GOT3 (cell line): ENCODE results near the gene UNKL.

Experiments used
- DNase-seq: peaks from one replicate; lab custom pipeline; 2025; ENCODE audit warnings: mixed read lengths; lab: John Stamatoyannopoulos, UW

The UNKL gene

DNA sequence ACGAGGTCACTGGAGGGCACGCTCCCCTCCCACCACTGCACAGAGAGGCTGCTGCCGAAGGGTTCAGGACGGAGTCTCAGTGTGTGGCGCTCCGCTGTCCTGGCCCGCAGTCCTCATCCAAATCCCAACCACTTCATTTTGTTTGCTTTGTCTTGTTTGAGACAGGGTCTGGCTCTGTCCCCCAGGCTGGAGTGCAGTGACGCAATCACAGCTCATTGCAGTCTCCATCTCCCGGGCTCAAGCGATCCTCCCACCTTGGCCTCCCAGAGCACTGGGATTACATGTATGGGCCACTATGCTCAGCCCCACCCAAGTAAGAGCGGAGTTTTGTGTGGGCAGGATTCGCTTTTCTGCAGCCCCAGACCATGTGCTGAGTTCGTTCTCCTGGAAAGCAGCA, 12.7 kb downstream of the UNKL start:
- no peak for DNase-seq

DNA sequence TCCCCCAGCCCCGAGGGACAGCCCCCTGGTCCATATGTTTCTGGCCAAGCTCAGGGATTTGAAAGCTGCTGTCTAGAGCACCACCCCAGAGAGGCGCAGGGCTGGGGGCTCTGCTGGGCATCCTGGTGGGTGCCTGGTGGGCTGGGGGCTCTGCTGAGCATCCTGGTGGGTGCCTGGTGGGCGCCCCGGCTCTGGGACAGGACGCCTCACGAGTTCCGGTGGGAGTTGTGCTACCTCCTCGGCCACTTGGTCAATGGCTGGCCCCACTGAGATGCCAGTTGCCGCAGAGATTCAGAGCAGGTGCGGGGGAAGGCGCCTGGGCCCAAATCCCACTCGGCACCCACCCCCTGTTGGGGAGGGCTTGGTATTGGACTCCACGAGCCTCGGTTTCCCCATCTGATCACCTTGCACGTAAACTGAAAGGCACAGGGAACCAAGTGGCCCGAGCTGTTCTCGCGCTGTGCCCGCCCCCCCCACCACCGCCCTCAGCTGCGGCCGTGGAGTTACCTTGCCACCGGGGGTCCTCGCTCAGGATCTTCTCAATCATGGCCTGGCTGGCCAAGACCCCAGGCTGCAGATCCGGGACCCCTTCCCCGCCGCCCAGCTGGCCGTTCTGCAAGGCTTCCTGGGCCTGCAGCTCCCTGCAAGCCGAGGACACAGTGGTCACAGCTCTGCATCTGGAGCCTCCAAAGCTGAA, 13.3 kb downstream of the UNKL start:
- DNase-seq: no peak

DNA sequence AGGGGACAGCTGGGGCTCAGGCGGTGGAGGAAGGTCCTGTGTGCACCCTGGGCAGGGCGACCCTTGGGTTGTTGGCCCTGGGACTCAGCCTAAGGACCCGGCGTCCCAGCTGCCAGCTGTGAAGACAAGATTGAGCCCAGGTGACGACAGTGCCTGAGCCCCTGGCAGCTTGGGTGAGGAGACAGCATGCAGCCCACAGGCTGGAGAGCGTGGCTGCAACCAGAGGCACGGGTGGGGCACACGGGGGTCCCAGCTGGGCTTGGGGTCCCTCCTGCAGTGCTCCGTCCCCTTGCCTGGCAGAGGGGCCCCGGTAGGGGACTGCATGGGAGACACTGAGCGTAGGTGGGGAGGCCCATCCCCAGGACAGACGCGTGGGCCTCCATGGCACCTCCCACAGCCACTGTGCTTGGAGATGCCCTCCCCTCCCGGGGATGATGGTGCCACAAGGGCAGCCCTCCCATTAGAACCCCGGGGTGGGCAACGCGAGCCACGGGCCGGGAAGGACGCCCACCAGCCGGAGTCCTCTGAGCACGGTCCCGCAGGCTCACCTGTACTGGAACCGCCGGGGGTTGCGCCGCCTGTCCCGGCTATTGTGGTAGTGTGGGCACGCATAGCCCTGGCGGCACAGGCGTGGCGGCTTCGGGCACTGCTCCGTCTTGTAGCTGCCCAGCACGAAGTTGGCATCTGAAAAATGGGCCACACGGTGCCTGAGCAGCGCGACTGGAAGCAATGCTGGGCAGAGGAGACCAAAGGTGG, 15.5 kb downstream of the UNKL start:
- no peak for DNase-seq

DNA sequence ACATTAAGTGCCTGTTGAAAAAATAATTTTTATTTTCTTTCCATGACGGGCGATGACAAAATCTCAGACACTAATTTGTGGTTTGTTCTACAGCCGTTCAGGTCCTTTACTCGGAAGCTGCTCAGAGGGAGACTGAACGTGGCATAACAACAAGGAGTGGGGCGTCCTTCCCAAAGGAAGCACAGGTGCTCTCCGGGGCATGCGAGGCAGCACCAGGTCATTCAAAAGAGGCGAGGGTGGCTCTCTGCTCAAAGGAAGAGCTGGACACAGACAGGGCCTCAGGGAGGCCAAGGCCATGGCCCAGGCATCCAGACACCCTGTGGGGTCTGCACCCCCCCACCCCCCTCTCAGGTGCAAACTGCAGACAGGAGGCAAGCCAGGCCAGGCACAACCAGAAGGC, 16.2 kb downstream of the UNKL start:
- DNase-seq: no peak

DNA sequence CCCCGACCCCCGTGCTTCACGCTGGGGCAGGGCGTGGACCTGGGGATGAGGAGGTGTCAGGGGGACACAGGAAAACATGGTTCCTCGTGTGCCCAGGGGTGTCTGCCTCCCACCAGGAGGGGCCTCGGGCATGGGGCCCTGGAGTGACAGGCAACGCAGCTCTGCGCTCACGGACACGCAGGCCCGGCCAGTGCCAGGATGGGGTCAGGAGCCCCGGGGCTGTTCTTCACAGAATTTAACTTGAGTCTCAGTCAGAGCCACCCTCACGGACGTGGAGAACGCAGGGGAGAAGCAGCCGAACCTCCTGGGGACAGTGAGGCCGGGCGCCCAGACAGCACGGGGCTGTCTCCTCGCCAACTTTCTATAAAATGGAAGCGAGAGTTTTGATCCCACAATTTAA, 16.7 kb downstream of the UNKL start:
- DNase-seq: no peak

DNA sequence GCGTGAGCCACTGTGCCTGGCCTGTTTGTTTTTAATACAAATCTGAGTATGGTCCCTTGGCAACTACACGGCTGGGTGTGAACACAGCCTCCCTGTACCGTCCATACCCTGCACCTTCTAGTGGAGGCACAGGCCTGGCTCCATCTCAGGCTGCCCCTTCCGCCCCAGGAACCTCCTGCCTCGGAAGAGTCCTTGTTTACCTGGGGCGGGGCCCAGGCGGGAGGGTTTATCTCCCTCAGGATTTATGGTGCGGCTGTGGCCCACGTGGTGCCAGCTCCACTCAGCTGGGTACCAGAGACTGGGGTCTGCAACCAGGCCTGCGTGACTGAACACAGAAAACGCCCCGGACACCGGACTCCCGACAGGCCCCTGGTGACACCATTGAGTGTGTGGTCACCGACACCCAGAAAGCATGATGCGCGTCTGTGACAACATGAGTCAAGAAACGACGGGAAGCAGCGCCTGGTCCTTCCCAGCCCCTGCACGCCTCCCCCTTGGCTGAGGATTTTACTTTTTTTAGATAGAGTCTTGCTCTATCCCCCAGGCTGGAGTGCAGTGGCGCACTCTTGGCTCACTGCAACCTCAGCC, 19.0 kb downstream of the UNKL start:
- no peak for DNase-seq

DNA sequence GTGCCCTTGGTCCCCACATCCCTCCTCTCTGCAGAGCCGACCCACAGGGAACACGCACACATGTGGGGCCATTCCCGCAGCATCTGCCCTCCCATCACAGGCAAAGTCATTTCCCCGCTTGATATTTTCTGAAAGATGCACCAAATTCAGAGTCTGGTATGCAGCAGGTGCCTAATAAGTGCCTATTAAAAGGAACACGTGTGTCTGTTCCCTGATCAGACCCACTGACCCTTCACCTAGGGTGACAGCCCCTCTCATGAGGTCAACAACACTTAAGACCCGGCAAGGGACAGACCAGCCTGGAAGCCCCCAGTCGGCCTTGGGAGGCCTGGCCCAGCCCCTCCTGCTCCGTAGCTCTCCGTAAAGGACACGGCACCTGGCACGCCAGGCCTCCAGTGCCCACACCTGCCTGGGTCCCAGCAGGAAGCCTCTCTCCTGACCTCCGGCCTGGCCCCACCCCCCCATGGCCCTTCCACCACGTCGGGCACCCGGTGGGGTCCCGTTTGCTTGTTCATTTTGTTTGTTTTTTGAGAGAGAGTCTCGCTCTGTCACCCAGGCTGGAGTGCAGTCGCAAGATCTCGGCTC, 20.0 kb downstream of the UNKL start:
- DNase-seq: no peak

DNA sequence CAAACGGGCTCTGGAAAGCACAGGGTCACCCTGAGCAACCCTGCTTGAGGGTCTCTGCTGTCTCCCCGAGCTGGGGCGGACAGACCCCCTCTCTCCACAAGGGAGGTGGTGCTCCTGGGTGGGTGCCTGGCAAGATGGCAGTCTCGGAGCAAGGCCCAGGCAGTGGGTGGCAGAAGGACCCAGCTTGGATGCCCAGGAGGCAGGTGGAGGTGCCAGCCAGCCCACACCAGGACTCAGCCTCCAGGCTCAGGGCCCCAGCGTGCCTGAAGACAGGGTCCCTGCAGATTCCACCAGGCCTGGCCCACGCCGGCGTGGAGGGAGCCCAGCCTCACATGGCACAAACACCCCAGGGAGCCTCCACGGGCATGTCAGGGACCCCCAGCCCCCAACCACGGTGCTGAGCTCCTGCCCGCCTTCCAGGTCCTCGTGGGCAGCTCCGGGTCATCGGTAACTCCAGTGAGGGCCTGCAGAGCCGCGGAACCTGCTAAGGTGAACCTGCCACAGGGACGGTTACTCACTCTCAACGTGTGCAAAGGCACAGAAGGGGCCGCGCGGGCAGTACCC, 20.8 kb downstream of the UNKL start:
- no peak for DNase-seq

DNA sequence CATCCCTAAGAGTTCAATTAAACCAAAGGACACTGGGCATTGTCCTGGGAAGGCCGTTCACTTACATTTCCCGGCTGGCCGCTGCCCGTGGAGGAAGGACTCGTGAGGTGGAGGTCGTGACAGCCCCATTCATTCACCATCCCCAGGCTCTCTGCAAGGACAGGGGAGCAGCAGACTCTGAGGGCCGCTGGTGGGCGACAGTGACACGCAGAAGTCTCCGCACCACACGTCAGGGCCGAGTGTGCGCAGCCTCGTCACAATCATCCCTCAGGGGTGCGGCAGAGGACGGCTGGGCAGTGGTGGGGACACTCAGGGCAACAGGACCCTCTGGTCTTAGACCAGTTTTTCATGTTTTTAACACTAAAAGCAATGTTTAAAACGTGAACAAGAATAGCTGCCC, 21.7 kb downstream of the UNKL start:
- no peak for DNase-seq

DNA sequence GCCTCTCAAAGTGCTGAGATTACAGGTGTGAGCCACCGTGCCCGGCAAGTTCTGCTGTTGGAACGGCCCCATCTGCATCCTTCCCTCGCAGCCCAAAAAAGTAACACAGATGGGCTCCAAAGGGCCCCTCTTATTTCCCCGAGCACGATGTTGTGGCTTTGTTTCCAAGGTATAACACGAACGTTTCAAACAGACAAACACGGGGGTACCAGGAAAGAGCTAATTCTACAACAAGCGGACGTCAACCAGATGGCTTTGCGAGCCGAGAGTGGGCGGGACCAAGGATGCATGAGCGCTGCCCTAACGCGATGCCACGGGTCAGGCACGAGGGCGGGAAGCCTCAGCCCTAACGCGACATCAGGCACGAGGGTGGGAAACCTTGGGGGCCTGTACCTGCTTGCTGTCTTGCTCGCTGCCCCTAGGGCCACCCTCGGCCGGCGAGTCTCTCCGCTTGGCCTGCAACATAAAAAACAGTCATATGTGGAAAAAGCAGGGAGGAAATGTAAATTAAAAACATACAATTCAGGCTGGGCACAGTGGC, 24.2 kb downstream of the UNKL start:
- no peak for DNase-seq

DNA sequence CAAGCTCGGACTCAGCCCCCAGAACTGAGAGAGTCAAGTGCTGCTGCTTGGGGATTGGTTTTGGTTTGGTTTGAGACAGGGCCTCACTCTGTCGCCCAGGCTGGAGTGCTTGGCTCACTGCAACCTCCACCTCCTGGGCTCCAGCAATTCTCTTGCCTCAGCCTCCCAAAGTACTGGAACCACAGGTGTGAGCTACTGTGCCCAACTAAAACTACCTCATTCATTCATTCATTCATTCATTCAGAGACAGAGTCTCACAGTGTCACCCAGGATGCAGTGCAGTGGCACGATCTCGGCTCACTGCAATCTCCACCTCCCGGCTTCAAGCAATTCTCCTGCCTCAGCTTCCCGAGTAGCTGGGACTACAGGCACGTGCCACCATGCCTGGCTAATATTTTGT, 24.7 kb downstream of the UNKL start:
- DNase-seq: no peak

DNA sequence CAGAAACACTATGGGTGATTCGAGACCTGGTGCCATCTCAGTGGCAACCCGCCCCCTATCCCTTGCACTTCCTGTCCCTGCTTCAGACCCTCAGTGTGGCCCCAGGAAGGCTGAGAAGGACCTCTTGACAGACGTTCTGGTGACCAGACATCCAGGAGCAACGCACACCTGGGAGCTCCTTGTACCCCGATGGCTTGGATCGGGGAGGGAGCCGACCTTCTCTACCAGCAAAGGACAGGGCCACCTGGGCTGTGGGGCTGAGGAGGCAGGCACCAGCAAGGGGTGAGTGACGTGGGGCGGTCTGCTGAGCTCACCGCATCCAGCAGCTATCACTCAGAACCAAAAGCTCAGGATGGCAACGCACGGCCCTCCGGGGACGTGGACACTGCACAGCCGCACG, 27.2 kb downstream of the UNKL start:
- DNase-seq: no peak

DNA sequence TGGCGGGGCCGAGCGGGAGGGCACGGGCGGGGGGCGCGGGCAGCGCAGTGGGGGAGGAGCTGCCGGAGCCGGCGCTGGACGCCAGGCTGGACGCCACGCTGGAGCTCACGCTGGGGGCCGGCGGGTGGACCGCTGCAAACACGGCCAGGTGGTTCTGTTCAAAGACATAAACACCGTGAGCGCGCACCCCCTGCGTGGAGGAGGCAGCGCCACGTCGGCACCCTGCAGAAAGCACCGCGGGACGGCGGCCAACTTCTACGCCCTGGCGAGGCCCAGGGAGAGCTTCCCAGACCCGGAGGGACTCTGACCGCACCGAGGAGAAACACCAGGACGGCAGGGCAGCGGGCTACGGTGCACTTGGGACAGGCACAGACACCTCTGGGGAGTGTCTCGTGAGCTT, 29.3 kb downstream of the UNKL start:
- DNase-seq: no peak

DNA sequence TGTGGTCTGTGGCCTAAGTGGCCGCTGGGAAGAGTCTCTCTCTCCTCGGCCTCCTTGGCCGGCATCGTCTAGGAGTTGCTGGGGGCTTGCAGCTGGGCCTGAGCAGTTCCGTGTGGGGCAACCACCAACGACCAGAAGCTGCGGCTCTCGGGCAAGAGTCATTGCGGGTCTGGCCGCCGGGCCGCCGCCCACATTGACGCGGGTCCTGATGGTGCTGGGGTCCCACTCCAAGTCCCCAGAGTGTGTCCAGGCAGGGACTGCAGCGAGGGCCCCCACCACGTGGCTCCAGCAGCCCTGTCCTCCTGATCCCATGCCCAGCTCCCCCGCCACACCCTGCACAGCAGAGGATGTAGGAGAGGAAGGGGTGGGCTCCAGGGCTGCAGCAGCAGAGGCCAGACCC, 30.9 kb downstream of the UNKL start:
- DNase-seq: no peak

DNA sequence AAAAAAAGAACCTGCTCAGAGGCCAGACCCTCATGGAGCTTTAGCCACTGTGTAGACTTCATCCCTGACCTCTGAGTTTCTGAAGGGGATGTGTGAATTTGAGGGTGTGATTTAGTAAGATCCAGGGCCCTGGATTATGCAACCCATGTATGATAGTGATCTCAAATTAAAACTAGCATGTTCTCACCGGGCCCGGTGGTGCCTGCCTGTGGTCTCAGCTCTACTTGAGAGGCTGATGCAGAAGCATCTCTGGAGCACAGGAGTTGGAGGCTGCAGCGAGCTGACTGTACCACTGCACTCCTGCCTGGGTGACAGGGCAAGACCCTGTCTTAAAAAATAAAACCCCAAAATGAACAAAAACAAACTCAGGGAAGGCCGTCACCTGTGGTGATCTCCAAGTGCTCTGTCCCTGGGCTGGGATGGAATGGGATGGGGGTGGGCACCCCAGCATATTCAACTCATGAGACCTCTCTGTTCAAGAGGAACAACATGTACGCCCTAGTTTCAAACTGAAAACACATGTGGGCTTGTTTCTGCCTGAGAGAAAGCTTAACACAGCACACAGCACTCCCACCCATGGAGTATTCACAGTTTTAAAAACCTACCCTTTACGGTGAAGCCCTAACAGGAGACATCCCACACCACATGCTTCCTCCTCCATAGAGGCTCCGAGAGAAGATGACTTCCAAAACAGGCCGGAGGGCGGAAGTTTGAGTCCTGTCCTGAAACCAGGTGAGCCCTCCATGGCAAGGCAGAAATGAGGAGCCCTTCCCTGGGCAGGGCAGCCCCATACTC, 32.7 kb downstream of the UNKL start:
- DNase-seq: no peak

DNA sequence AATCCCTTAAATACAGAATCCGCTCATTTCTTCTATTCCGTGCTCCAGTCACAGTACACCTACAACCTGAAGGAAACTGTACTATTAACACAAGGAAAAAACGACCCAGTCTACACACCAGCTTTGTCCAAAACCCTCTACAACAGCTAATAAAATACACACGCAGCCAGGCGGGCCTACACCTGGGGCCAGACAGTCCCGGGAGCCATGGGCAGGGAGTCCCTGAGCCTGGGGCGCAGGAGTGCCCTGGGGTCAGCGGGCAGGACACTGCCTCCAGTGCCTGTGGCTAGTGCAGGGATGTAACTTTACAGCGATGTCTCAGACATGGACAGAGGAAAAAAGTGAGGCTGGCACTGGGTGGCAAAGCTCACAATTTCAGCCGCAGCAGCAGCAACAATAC, 34.3 kb downstream of the UNKL start:
- DNase-seq: no peak

DNA sequence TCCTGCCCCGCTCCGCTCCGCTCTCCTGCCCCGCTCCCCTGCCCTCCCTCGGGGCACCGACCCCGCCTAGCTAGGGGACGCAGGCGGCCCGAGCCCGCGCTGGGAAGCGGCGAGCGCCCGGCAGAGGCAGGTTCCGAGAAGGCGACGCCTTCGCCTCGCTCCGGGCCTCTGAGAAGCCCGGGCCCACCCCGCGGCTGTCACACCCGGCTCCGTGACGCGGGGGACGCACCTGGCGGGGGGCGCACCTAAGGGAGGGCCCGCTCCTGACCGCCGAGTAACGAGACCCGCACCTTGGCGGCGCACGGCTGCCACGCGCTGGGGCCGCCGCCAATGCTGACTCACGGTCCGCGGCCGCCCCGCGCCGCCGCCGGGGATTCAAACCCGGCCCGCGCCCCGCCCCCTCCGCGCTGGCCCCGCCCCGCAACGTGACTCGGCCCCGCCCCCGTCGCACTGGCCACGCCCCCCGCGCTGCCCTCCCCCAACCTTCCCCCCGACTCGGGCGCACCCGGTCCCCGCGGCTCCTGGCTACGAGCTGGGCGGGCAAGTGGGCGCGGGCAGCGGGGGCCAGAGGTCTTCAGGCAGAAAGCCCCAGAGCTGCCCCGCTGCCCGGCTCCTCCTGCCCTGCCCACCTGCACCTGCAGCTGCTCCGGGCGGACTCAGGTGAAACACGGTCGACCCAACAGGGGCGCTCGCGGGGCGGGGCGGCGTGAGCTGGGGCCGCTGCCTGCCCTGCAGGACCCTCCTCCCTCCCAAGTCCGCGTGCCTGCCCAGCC, 35.0 kb downstream of the UNKL start:
- DNase-seq: no peak

DNA sequence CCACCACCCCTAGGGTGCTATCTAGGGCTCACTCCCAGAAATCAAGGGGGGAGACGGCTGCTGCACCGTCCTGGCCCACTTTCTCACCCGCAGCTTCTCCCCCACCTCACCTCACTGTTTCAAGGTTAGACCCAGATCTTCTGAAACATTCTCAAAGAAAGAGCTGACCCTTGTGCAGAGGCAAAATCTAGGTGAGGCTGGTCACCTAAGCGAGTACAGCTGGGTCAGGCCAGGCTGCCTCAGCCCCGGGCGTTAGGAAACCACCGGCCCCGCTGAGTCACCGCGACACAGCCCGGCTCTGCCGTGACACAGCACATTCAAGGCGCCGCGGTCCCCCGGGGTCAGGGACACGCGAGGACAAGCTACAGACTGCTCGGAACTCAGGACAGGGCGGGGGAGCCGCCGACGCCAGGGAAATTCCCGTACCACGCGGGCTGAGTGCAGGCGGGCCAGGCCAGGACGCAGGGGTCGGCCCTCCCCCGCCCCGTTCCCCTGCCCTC, 35.6 kb downstream of the UNKL start:
- DNase-seq: peak; percentile 60

DNA sequence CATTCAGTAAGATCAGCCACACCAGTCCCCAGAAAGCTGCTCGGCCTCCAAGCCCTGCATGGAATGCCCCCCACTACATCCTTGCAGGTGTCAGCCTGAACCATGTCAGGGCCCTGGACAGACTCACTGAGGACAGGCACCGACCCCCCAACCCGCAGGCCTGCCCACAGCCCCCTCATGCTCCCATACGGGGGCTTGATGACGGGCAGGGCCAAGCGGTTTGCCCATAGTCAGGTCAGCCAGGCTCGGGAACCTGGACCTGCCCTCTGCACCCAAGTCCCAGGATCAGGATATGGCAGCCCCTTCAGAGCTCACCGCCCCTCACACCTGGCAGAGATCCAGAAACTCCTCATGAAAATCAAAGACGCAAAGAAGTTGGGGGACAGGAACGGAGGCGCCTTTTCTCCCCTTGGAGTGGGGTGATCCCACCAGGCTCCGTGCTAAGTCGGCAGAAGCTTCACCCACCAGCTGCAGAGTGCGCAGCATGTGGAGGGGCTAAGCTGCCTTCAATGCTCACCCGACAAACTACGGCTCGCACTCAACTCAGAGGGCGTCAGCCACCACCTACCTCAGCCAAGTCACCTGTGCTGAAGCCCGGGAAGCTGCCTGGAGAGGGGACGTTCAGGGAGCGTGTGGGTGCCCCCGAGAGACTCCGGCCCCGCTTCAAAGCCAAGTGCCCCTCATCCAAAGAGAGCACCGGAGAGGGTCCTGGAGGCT, 36.3 kb downstream of the UNKL start:
- no peak for DNase-seq

DNA sequence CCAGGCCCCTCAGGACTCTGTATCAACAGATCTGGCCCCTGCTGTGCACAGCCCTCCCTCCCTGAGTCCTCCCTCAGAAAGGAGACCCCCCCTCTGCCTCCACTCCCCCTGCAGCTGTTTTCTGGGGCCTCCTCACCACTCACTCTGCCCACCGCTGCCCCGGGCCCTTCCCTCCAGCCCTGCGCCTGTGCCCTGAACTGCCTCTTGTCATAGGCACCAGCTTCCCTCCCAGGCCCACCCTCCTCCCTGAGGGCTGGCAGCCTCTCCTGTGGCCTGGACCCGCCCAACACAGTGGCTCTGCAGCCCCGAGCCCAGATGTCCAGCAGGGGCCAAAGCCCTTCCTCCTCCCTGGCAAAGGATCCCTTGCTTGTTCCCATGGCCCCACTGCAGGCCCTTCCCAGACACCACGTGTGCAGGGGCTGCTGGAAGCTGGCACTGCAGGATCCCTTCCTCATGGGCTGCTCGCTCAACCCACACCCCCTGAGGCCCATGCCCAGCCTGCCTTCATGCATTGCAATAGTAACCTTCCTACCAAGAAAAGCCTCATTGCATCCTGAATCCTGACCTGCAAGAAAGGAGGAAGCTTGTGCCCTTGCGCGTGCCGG, 37.0 kb downstream of the UNKL start:
- DNase-seq: no peak
